HTERT RPE-1 (cell line): ENCODE results near the gene PARD3B.

Experiments
- in situ Hi-C: fragments of 300-500 bp; cut with MboI; formaldehyde crosslinking; loops from 4 replicates; pipeline ENCODE4 v1.14.3; 2020; ENCODE audit warnings: low sequenced_read_pairs

The PARD3B gene

GRCh38 chr2:204827701-204828590 is 282.7 kb downstream of the PARD3B start:
- in situ Hi-C loops = no loop called here

- in situ Hi-C loops = no loop called here
Measured at GRCh38 chr2:204834716-204835384, 289.6 kb downstream of the PARD3B start.

- in situ Hi-C loops = no loop called here
Measured at GRCh38 chr2:204835786-204836185, 290.5 kb downstream of the PARD3B start.

- in situ Hi-C loops = no loop called here
Measured at GRCh38 chr2:204840504-204840903, 295.2 kb downstream of the PARD3B start.

GRCh38 chr2:204842068-204842467 is 296.8 kb downstream of the PARD3B start:
- in situ Hi-C loops = no loop called here

GRCh38 chr2:204842661-204843485 is 297.6 kb downstream of the PARD3B start:
- in situ Hi-C loops = no loop called here

GRCh38 chr2:204846471-204846870 is 301.2 kb downstream of the PARD3B start:
- in situ Hi-C loops = no loop called here

GRCh38 chr2:204849892-204850291 is 304.6 kb downstream of the PARD3B start:
- in situ Hi-C loops = no loop called here

GRCh38 chr2:204850581-204850980 is 305.3 kb downstream of the PARD3B start:
- in situ Hi-C loops = no loop called here

- in situ Hi-C loops = no loop called here
Measured at GRCh38 chr2:204853905-204854304, 308.6 kb downstream of the PARD3B start.

- in situ Hi-C loops = no loop called here
Measured at GRCh38 chr2:204860274-204860673, 315.0 kb downstream of the PARD3B start.

- in situ Hi-C loops = no loop called here
Measured at GRCh38 chr2:204862809-204863208, 317.5 kb downstream of the PARD3B start.

- in situ Hi-C loops = no loop called here
Measured at GRCh38 chr2:204863336-204863735, 318.1 kb downstream of the PARD3B start.

GRCh38 chr2:204869132-204869823 is 324.0 kb downstream of the PARD3B start:
- in situ Hi-C loops = no loop called here

GRCh38 chr2:204870053-204870452 is 324.8 kb downstream of the PARD3B start:
- in situ Hi-C loops = no loop called here

GRCh38 chr2:204871231-204871953 is 326.1 kb downstream of the PARD3B start:
- in situ Hi-C loops = no loop called here

- in situ Hi-C loops = no loop called here
Measured at GRCh38 chr2:204876311-204876710, 331.0 kb downstream of the PARD3B start.

GRCh38 chr2:204877691-204878090 is 332.4 kb downstream of the PARD3B start:
- in situ Hi-C loops = no loop called here

- in situ Hi-C loops = no loop called here
Measured at GRCh38 chr2:204880928-204881327, 335.7 kb downstream of the PARD3B start.

- in situ Hi-C loops = no loop called here
Measured at GRCh38 chr2:204881655-204882054, 336.4 kb downstream of the PARD3B start.
